ENCODE data around the gene ZNF646.

GRCh38 chr16:31052114-31052513, 22.1 kb upstream of the ZNF646 start:
- TF ChIP-seq, protein P1, sequence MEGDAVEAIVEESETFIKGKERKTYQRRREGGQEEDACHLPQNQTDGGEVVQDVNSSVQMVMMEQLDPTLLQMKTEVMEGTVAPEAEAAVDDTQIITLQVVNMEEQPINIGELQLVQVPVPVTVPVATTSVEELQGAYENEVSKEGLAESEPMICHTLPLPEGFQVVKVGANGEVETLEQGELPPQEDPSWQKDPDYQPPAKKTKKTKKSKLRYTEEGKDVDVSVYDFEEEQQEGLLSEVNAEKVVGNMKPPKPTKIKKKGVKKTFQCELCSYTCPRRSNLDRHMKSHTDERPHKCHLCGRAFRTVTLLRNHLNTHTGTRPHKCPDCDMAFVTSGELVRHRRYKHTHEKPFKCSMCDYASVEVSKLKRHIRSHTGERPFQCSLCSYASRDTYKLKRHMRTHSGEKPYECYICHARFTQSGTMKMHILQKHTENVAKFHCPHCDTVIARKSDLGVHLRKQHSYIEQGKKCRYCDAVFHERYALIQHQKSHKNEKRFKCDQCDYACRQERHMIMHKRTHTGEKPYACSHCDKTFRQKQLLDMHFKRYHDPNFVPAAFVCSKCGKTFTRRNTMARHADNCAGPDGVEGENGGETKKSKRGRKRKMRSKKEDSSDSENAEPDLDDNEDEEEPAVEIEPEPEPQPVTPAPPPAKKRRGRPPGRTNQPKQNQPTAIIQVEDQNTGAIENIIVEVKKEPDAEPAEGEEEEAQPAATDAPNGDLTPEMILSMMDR (IDR thresholded peaks at IDR 0.05; ENCODE audit: poor library complexity, severe bottlenecking), result no peak
- TF ChIP-seq SMC3 (conservative IDR thresholded peaks at IDR 0.05; ENCODE audit: poor library complexity), result no peak
- TF ChIP-seq, protein P2, sequence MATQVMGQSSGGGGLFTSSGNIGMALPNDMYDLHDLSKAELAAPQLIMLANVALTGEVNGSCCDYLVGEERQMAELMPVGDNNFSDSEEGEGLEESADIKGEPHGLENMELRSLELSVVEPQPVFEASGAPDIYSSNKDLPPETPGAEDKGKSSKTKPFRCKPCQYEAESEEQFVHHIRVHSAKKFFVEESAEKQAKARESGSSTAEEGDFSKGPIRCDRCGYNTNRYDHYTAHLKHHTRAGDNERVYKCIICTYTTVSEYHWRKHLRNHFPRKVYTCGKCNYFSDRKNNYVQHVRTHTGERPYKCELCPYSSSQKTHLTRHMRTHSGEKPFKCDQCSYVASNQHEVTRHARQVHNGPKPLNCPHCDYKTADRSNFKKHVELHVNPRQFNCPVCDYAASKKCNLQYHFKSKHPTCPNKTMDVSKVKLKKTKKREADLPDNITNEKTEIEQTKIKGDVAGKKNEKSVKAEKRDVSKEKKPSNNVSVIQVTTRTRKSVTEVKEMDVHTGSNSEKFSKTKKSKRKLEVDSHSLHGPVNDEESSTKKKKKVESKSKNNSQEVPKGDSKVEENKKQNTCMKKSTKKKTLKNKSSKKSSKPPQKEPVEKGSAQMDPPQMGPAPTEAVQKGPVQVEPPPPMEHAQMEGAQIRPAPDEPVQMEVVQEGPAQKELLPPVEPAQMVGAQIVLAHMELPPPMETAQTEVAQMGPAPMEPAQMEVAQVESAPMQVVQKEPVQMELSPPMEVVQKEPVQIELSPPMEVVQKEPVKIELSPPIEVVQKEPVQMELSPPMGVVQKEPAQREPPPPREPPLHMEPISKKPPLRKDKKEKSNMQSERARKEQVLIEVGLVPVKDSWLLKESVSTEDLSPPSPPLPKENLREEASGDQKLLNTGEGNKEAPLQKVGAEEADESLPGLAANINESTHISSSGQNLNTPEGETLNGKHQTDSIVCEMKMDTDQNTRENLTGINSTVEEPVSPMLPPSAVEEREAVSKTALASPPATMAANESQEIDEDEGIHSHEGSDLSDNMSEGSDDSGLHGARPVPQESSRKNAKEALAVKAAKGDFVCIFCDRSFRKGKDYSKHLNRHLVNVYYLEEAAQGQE (IDR thresholded peaks at IDR 0.05; ENCODE audit: borderline replicate concordance), result no peak
- TF ChIP-seq EZH2 (IDR thresholded peaks at IDR 0.05; ENCODE audit: borderline replicate concordance, insufficient read depth, low read length, poor library complexity, severe bottlenecking), result no peak
- no peak for TF ChIP-seq EP300 (conservative IDR thresholded peaks at IDR 0.05; ENCODE audit: poor library complexity, severe bottlenecking)
- no peak for TF ChIP-seq TAF1 (IDR thresholded peaks at IDR 0.05; ENCODE audit: low read depth)
- TF ChIP-seq MXI1 (conservative IDR thresholded peaks at IDR 0.05; ENCODE audit: poor library complexity, severe bottlenecking), result no peak
